Inflammatory macrophage treated with lipopolysaccharide for 1 hour (primary cell): ENCODE measurements around the gene KCNH3.

Experiments used
- DNase-seq, 2 donors: peaks; one replicate each; pipeline ENCODE4 v3.0.0-alpha.2; 2020 to 2022

KCNH3 gene

GRCh38 chr12:49548822-49549648 lies 10.2 kb downstream of the KCNH3 start:
- no peak for DNase-seq

- DNase-seq = no peak
These were observed 11.2 kb downstream of the KCNH3 start for GRCh38 chr12:49549735-49550692.

- DNase-seq = no peak
These were observed 11.9 kb downstream of the KCNH3 start for GRCh38 chr12:49550693-49551252.

GRCh38 chr12:49552014-49552413 lies 13.2 kb downstream of the KCNH3 start:
- no peak for DNase-seq

GRCh38 chr12:49552425-49552824 lies 13.6 kb downstream of the KCNH3 start:
- DNase-seq = no peak

- DNase-seq = no peak
These were observed 14.1 kb downstream of the KCNH3 start for GRCh38 chr12:49552899-49553298.

GRCh38 chr12:49553512-49554088 lies 14.8 kb downstream of the KCNH3 start:
- DNase-seq = no peak

- DNase-seq = no peak
These were observed 15.4 kb downstream of the KCNH3 start for GRCh38 chr12:49554266-49554665.

GRCh38 chr12:49555631-49556390 lies 17.0 kb downstream of the KCNH3 start:
- DNase-seq = no peak

GRCh38 chr12:49556391-49557186 lies 17.8 kb downstream of the KCNH3 start:
- no peak for DNase-seq

- DNase-seq = no peak
These were observed 18.5 kb downstream of the KCNH3 start for GRCh38 chr12:49557187-49557916.

GRCh38 chr12:49557917-49558215 lies 19.0 kb downstream of the KCNH3 start:
- no peak for DNase-seq

- no peak for DNase-seq
These were observed 19.7 kb downstream of the KCNH3 start for GRCh38 chr12:49558526-49558925.

- DNase-seq = no peak
These were observed 20.3 kb downstream of the KCNH3 start for GRCh38 chr12:49559011-49559675.

- no peak for DNase-seq
These were observed 21.9 kb downstream of the KCNH3 start for GRCh38 chr12:49560695-49561094.

GRCh38 chr12:49562233-49562632 lies 23.4 kb downstream of the KCNH3 start:
- DNase-seq = no peak

GRCh38 chr12:49562831-49563230 lies 24.0 kb downstream of the KCNH3 start:
- no peak for DNase-seq

GRCh38 chr12:49563951-49564685 lies 25.3 kb downstream of the KCNH3 start:
- no peak for DNase-seq

GRCh38 chr12:49564686-49565405 lies 26.0 kb downstream of the KCNH3 start:
- no peak for DNase-seq
